ENCODE data around the gene KRTAP2-1. TPM values are rescaled to one million over a fixed set of nuclear protein-coding genes. Genes with fewer than 3 reads are reported as not detected.

Gene KRTAP2-1
- total and polyA plus RNA-seq, 2 experiments from 2014 or later = not detected

GRCh38 chr17:41013606-41014005, 33.5 kb downstream of the KRTAP2-1 start:
- Mint-ChIP-seq H3K4me3 (no peak overlapping the region), H3K9me3 (no peaks in the 10 kb centered on the region), H3K4me1 (peaks cover 10% of the 10 kb centered on the region; the same call in 2 of the 3 replicates), H3K36me3 (ENCODE audit: low read depth) (no peaks in the 10 kb centered on the region), H3K27ac (no peak overlapping the region), H3K27me3 (ENCODE audit: insufficient read depth, low read depth, poor library complexity) (peaks cover under 1% of the 10 kb centered on the region)
- H3K4me1 ChIP-seq (ENCODE audit: insufficient read depth) = peaks cover 13% of the 10 kb centered on the region
- H3K4me3 ChIP-seq = no peak overlapping the region
- H3K9me2 ChIP-seq (ENCODE audit: insufficient read depth) = no peaks in the 10 kb centered on the region; the same call in 1 of the 2 replicates
- H3K4me2 ChIP-seq = no peak overlapping the region
- no peaks in the 10 kb centered on the region for H3F3A ChIP-seq (replicated peaks; ENCODE audit: low read depth)
- H3K27me3 ChIP-seq (ENCODE audit: insufficient read depth) = no peaks in the 10 kb centered on the region
- no peaks in the 10 kb centered on the region for H3K36me3 ChIP-seq (ENCODE audit: insufficient read depth)
- ATAC-seq (no peak), DNase-seq (ENCODE audit: low spot score) (no peak)
- H3K79me2 ChIP-seq (replicated peaks; ENCODE audit: insufficient read depth) = no peaks in the 10 kb centered on the region
- no peak overlapping the region for H2AFZ ChIP-seq
- TF ChIP-seq ZNF462 (CRISPR knock-in tag; IDR thresholded peaks at IDR 0.05) (no peak), REST (IDR thresholded peaks at IDR 0.05; ENCODE audit: unreplicated experiment) (no peak), JUNB (IDR thresholded peaks at IDR 0.05; ENCODE audit: unreplicated experiment) (no peak), ETS1 (IDR thresholded peaks at IDR 0.05) (no peak), ZNF114 (CRISPR knock-in tag; IDR thresholded peaks at IDR 0.05) (no peak), NANOG (IDR thresholded peaks at IDR 0.05; ENCODE audit: borderline replicate concordance) (no peak), ZNF331 (CRISPR knock-in tag; IDR thresholded peaks at IDR 0.05; ENCODE audit: low read depth) (no peak), EZH2phosphoT487 (IDR thresholded peaks at IDR 0.05; ENCODE audit: unreplicated experiment) (no peak)
- no peaks in the 10 kb centered on the region for H4K20me1 ChIP-seq (replicated peaks; ENCODE audit: insufficient read depth)
- no peak overlapping the region for H3K27ac ChIP-seq (ENCODE audit: low read depth)

All from GM23338 (cell line).